HEK293 (cell line): Measurements from ENCODE around the gene TFE3.

ENCODE experiments used
- GLI2 ChIP-seq: fragments of 450-650 bp; formaldehyde crosslinking; IDR thresholded peaks from 2 replicates; pipeline ENCODE4; 2017; ENCODE audit warnings: missing biosample characterization, missing genetic modification characterization, low read depth, borderline replicate concordance
- GLI4 ChIP-seq: fragments of 450-650 bp; formaldehyde crosslinking; IDR thresholded peaks from 2 replicates; pipeline ENCODE4 v1.5.1; 2016; ENCODE audit warnings: missing biosample characterization, missing genetic modification characterization
- HOXD13 ChIP-seq: sonication (generic); formaldehyde crosslinking; IDR thresholded peaks from 2 replicates; pipeline ENCODE4 v1.8.0; 2022; ENCODE audit warnings: missing genetic modification reagents, borderline replicate concordance
- INSM2 ChIP-seq: fragments of 450-650 bp; formaldehyde crosslinking; IDR thresholded peaks from 2 replicates; pipeline ENCODE4 v1.5.1; 2016; ENCODE audit warnings: missing biosample characterization, missing genetic modification characterization
- REPIN1 ChIP-seq: fragments of 450-650 bp; formaldehyde crosslinking; IDR thresholded peaks from 2 replicates; pipeline ENCODE4 v1.5.1; 2017; ENCODE audit warnings: missing biosample characterization, missing genetic modification characterization, low read depth
- SALL2 ChIP-seq: fragments of 450-650 bp; formaldehyde crosslinking; IDR thresholded peaks from 2 replicates; pipeline ENCODE4 v1.5.0; 2017; ENCODE audit warnings: missing biosample characterization, mild to moderate bottlenecking, missing genetic modification characterization, borderline replicate concordance
- SP2 ChIP-seq: fragments of 450-650 bp; formaldehyde crosslinking; IDR thresholded peaks from 2 replicates; pipeline ENCODE4 v1.5.1; 2016; ENCODE audit warnings: missing biosample characterization, missing genetic modification characterization
- YY1 ChIP-seq: fragments of 450-650 bp; formaldehyde crosslinking; IDR thresholded peaks from 2 replicates; pipeline ENCODE4 v1.5.1; 2018; ENCODE audit warnings: missing biosample characterization, missing genetic modification characterization
- ZBTB21 ChIP-seq: fragments of 450-650 bp; formaldehyde crosslinking; IDR thresholded peaks from 2 replicates; pipeline ENCODE4 v1.5.1; 2017; ENCODE audit warnings: missing biosample characterization, missing genetic modification characterization
- ZIC2 ChIP-seq: fragments of 450-650 bp; formaldehyde crosslinking; IDR thresholded peaks from 2 replicates; pipeline ENCODE4 v1.5.1; 2016; ENCODE audit warnings: missing biosample characterization, missing genetic modification characterization
- ZNF133 ChIP-seq: fragments of 450-650 bp; formaldehyde crosslinking; IDR thresholded peaks from 2 replicates; pipeline ENCODE4 v1.5.1; 2016; ENCODE audit warnings: missing biosample characterization, missing genetic modification characterization
- ZNF140 ChIP-seq: fragments of 450-650 bp; formaldehyde crosslinking; IDR thresholded peaks from 2 replicates; pipeline ENCODE4 v1.5.1; 2016; ENCODE audit warnings: missing biosample characterization, missing genetic modification characterization
- ZNF184 ChIP-seq: fragments of 450-650 bp; IDR thresholded peaks from 2 replicates; pipeline ENCODE4 v1.5.1; 2018; ENCODE audit warnings: missing biosample characterization, mild to moderate bottlenecking, missing genetic modification characterization
- ZNF19 ChIP-seq: fragments of 450-650 bp; formaldehyde crosslinking; IDR thresholded peaks from 2 replicates; pipeline ENCODE4; 2016; ENCODE audit warnings: missing biosample characterization, missing genetic modification characterization, low read depth
- ZNF23 ChIP-seq: fragments of 450-650 bp; formaldehyde crosslinking; IDR thresholded peaks from 2 replicates; pipeline ENCODE4 v1.5.1; 2016; ENCODE audit warnings: missing biosample characterization, missing genetic modification characterization, borderline replicate concordance
- ZNF311 ChIP-seq: fragments of 450-650 bp; formaldehyde crosslinking; IDR thresholded peaks from 2 replicates; pipeline ENCODE4 v1.5.1; 2017; ENCODE audit warnings: missing biosample characterization, missing genetic modification characterization, borderline replicate concordance
- ZNF341 ChIP-seq: fragments of 450-650 bp; formaldehyde crosslinking; IDR thresholded peaks from 2 replicates; pipeline ENCODE4; 2016; ENCODE audit warnings: low read depth, missing biosample characterization, missing genetic modification characterization
- ZNF350 ChIP-seq: fragments of 450-650 bp; formaldehyde crosslinking; IDR thresholded peaks from 2 replicates; pipeline ENCODE4 v1.5.0; 2017; ENCODE audit warnings: missing biosample characterization, mild to moderate bottlenecking, missing genetic modification characterization
- ZNF366 ChIP-seq: fragments of 450-650 bp; formaldehyde crosslinking; conservative IDR thresholded peaks from 2 replicates; pipeline ENCODE4 v1.5.1; 2016; ENCODE audit warnings: missing biosample characterization, missing genetic modification characterization
- ZNF391 ChIP-seq: fragments of 450-650 bp; formaldehyde crosslinking; IDR thresholded peaks from 2 replicates; pipeline ENCODE4 v1.5.1; 2016; ENCODE audit warnings: low read depth, missing biosample characterization, missing genetic modification characterization, borderline replicate concordance
- ZNF404 ChIP-seq: fragments of 450-650 bp; formaldehyde crosslinking; IDR thresholded peaks from 2 replicates; pipeline ENCODE4 v1.5.1; 2017; ENCODE audit warnings: missing biosample characterization, missing genetic modification characterization
- ZNF514 ChIP-seq: fragments of 450-650 bp; formaldehyde crosslinking; IDR thresholded peaks from 2 replicates; pipeline ENCODE4 v1.5.1; 2016; ENCODE audit warnings: missing biosample characterization, missing genetic modification characterization
- ZNF561 ChIP-seq: fragments of 450-650 bp; IDR thresholded peaks from 2 replicates; pipeline ENCODE4 v1.5.1; 2018; ENCODE audit warnings: missing biosample characterization, missing genetic modification characterization, borderline replicate concordance
- ZNF610 ChIP-seq: fragments of 450-650 bp; formaldehyde crosslinking; IDR thresholded peaks from 2 replicates; pipeline ENCODE4 v1.5.1; 2016; ENCODE audit warnings: missing biosample characterization, missing genetic modification characterization, borderline replicate concordance
- ZNF623 ChIP-seq: fragments of 450-650 bp; formaldehyde crosslinking; IDR thresholded peaks from 2 replicates; pipeline ENCODE4 v1.5.1; 2016; ENCODE audit warnings: missing biosample characterization, missing genetic modification characterization
- ZNF677 ChIP-seq: fragments of 450-650 bp; IDR thresholded peaks from 2 replicates; pipeline ENCODE4 v1.5.0; 2018; ENCODE audit warnings: missing biosample characterization, mild to moderate bottlenecking, missing genetic modification characterization, moderate library complexity
- ZNF837 ChIP-seq: fragments of 450-650 bp; formaldehyde crosslinking; IDR thresholded peaks from 2 replicates; pipeline ENCODE4 v1.5.1; 2016; ENCODE audit warnings: missing biosample characterization, missing genetic modification characterization
- ZNF843 ChIP-seq: fragments of 450-650 bp; formaldehyde crosslinking; IDR thresholded peaks from 2 replicates; pipeline ENCODE4 v1.5.1; 2016; ENCODE audit warnings: missing biosample characterization, missing genetic modification characterization
- ZSCAN18 ChIP-seq: fragments of 450-650 bp; formaldehyde crosslinking; IDR thresholded peaks from 2 replicates; pipeline ENCODE4 v1.5.1; 2016; ENCODE audit warnings: missing biosample characterization, missing genetic modification characterization
- TF ChIP-seq, protein P1 (sequence below): fragments of 450-650 bp; formaldehyde crosslinking; IDR thresholded peaks from 2 replicates; pipeline ENCODE4 v1.5.0; 2017; ENCODE audit warnings: missing biosample characterization, missing genetic modification characterization, borderline replicate concordance
- TF ChIP-seq, protein P2 (sequence below): fragments of 450-650 bp; formaldehyde crosslinking; IDR thresholded peaks from 2 replicates; pipeline ENCODE4; 2016; ENCODE audit warnings: missing biosample characterization, missing genetic modification characterization
- TF ChIP-seq, protein P3 (sequence below): fragments of 450-650 bp; formaldehyde crosslinking; IDR thresholded peaks from 2 replicates; pipeline ENCODE4 v1.5.1; 2017; ENCODE audit warnings: missing biosample characterization, missing genetic modification characterization

TFE3 gene

GRCh38 chrX:49053223-49054072 is 10.3 kb upstream of the TFE3 start (continued):
- TF ChIP-seq, protein P1, sequence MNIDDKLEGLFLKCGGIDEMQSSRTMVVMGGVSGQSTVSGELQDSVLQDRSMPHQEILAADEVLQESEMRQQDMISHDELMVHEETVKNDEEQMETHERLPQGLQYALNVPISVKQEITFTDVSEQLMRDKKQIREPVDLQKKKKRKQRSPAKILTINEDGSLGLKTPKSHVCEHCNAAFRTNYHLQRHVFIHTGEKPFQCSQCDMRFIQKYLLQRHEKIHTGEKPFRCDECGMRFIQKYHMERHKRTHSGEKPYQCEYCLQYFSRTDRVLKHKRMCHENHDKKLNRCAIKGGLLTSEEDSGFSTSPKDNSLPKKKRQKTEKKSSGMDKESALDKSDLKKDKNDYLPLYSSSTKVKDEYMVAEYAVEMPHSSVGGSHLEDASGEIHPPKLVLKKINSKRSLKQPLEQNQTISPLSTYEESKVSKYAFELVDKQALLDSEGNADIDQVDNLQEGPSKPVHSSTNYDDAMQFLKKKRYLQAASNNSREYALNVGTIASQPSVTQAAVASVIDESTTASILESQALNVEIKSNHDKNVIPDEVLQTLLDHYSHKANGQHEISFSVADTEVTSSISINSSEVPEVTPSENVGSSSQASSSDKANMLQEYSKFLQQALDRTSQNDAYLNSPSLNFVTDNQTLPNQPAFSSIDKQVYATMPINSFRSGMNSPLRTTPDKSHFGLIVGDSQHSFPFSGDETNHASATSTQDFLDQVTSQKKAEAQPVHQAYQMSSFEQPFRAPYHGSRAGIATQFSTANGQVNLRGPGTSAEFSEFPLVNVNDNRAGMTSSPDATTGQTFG (tag by site-specific recombination), result no peak
- no peak for TF ChIP-seq ZNF140 (tag by site-specific recombination)
- TF ChIP-seq ZNF843 (tag by site-specific recombination), result no peak
- TF ChIP-seq ZNF311 (tag by site-specific recombination), result no peak
- TF ChIP-seq HOXD13 (CRISPR knock-in tag), result no peak
- no peak for TF ChIP-seq ZBTB21 (tag by site-specific recombination)
- TF ChIP-seq ZNF623 (tag by site-specific recombination), result no peak
- no peak for TF ChIP-seq ZNF391
- TF ChIP-seq ZNF133 (tag by site-specific recombination), result no peak
- no peak for TF ChIP-seq YY1 (tag by site-specific recombination)
- TF ChIP-seq ZNF184, result no peak
- TF ChIP-seq ZNF677 (tag by site-specific recombination), result no peak
- TF ChIP-seq ZNF23 (tag by site-specific recombination), result no peak
- no peak for TF ChIP-seq GLI2 (tag by site-specific recombination)
- TF ChIP-seq ZNF404, result no peak
- no peak for TF ChIP-seq ZNF610 (tag by site-specific recombination)
- TF ChIP-seq, protein P2, sequence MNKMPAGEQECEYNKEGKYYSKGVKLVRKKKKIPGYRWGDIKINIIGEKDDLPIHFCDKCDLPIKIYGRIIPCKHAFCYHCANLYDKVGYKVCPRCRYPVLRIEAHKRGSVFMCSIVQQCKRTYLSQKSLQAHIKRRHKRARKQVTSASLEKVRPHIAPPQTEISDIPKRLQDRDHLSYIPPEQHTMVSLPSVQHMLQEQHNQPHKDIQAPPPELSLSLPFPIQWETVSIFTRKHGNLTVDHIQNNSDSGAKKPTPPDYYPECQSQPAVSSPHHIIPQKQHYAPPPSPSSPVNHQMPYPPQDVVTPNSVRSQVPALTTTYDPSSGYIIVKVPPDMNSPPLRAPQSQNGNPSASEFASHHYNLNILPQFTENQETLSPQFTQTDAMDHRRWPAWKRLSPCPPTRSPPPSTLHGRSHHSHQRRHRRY, result no peak
- TF ChIP-seq SP2 (tag by site-specific recombination), result peak; percentile 46
- TF ChIP-seq GLI4 (tag by site-specific recombination), result no peak
- no peak for TF ChIP-seq ZNF837 (tag by site-specific recombination)
- TF ChIP-seq, protein P3, sequence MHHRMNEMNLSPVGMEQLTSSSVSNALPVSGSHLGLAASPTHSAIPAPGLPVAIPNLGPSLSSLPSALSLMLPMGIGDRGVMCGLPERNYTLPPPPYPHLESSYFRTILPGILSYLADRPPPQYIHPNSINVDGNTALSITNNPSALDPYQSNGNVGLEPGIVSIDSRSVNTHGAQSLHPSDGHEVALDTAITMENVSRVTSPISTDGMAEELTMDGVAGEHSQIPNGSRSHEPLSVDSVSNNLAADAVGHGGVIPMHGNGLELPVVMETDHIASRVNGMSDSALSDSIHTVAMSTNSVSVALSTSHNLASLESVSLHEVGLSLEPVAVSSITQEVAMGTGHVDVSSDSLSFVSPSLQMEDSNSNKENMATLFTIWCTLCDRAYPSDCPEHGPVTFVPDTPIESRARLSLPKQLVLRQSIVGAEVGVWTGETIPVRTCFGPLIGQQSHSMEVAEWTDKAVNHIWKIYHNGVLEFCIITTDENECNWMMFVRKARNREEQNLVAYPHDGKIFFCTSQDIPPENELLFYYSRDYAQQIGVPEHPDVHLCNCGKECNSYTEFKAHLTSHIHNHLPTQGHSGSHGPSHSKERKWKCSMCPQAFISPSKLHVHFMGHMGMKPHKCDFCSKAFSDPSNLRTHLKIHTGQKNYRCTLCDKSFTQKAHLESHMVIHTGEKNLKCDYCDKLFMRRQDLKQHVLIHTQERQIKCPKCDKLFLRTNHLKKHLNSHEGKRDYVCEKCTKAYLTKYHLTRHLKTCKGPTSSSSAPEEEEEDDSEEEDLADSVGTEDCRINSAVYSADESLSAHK (tag by site-specific recombination), result no peak
- no peak for TF ChIP-seq ZNF366 (tag by site-specific recombination)
- no peak for TF ChIP-seq ZNF19 (tag by site-specific recombination)
- no peak for TF ChIP-seq SALL2 (tag by site-specific recombination)
- TF ChIP-seq ZSCAN18 (tag by site-specific recombination), result no peak
- no peak for TF ChIP-seq ZNF514 (tag by site-specific recombination)
- no peak for TF ChIP-seq REPIN1 (tag by site-specific recombination)
- no peak for TF ChIP-seq INSM2 (tag by site-specific recombination)
- TF ChIP-seq ZIC2 (tag by site-specific recombination), result no peak
- TF ChIP-seq ZNF341 (tag by site-specific recombination), result no peak
- no peak for TF ChIP-seq ZNF350 (tag by site-specific recombination)
- TF ChIP-seq ZNF561 (tag by site-specific recombination), result no peak; the same call in 1 of the 2 replicates
